ENCODE measurements around the gene HEMK1. TPM values are rescaled to one million over a fixed set of nuclear protein-coding genes. Genes with fewer than 3 reads are reported as not detected.
A peak's percentile ranks its signal among the peaks of the same experiment; 100 is the strongest.

HEMK1 gene
- total RNA-seq, 4 donors from 2014 or later = 3.8 to 10.6 (median 8.4) TPM

GRCh38 chr3:50604628-50605588 lies 35.6 kb downstream of the HEMK1 start:
- 46% methylated on average over 13 of the region's 14 CpGs for WGBS
- Histone ChIP-seq H3K36me3 (peaks cover 19% of the 10 kb centered on the region), H3K9me3 (no peaks in the 10 kb centered on the region), H3K4me3 (no peak overlapping the region), H3K27ac (peak overlapping the region; percentile 97), H3K4me1 (peaks cover 99% of the 10 kb centered on the region), H3K27me3 (no peaks in the 10 kb centered on the region)
- TF ChIP-seq, protein P1, sequence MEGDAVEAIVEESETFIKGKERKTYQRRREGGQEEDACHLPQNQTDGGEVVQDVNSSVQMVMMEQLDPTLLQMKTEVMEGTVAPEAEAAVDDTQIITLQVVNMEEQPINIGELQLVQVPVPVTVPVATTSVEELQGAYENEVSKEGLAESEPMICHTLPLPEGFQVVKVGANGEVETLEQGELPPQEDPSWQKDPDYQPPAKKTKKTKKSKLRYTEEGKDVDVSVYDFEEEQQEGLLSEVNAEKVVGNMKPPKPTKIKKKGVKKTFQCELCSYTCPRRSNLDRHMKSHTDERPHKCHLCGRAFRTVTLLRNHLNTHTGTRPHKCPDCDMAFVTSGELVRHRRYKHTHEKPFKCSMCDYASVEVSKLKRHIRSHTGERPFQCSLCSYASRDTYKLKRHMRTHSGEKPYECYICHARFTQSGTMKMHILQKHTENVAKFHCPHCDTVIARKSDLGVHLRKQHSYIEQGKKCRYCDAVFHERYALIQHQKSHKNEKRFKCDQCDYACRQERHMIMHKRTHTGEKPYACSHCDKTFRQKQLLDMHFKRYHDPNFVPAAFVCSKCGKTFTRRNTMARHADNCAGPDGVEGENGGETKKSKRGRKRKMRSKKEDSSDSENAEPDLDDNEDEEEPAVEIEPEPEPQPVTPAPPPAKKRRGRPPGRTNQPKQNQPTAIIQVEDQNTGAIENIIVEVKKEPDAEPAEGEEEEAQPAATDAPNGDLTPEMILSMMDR (IDR thresholded peaks at IDR 0.05) = no peak
- TF ChIP-seq POLR2A (IDR thresholded peaks at IDR 0.05) (no peak), POLR2AphosphoS5 (IDR thresholded peaks at IDR 0.05) (no peak), EP300 (IDR thresholded peaks at IDR 0.05) (no peak)
- DNase-seq (ENCODE audit: low spot score in 2 of 2) = no peak

- Histone ChIP-seq H3K9me3 (no peaks in the 10 kb centered on the region), H3K27ac (peak overlapping the region; percentile 97), H3K36me3 (peaks cover 19% of the 10 kb centered on the region), H3K4me3 (no peak overlapping the region), H3K27me3 (no peaks in the 10 kb centered on the region), H3K4me1 (peaks cover 99% of the 10 kb centered on the region)
- WGBS = 61% methylated on average over 5 of the region's 5 CpGs
- DNase-seq (ENCODE audit: low spot score in 2 of 2) = no peak
- TF ChIP-seq EP300 (IDR thresholded peaks at IDR 0.05) = no peak
- TF ChIP-seq, protein P1 (IDR thresholded peaks at IDR 0.05) = no peak
- TF ChIP-seq POLR2A (IDR thresholded peaks at IDR 0.05) = no peak
- TF ChIP-seq POLR2AphosphoS5 (IDR thresholded peaks at IDR 0.05) = no peak
Measured at GRCh38 chr3:50605901-50606326, 36.6 kb downstream of the HEMK1 start.

DNA sequence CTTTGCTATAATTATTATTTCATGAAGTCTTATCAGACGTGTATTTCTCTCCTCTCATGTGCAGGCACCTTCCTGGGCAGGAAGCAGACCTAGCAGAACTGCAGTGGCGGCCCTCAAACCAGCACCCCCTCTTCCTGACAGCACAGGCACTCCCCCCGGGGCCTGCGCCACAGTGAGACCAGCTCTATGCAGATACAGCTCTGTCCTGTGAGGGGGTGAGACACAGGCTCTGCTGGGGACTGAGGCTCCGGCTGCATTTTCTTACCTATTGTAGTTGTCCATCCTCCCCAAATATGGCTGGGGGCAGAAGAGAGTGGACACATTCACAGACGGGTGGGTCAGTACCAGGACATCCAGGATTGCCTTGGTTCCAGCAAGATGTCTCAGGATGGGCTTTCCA lies 37.3 kb downstream of the HEMK1 start:
- Histone ChIP-seq H3K27me3 (no peaks in the 10 kb centered on the region), H3K27ac (peak overlapping the region; percentile 19), H3K36me3 (peaks cover 19% of the 10 kb centered on the region), H3K9me3 (no peaks in the 10 kb centered on the region), H3K4me3 (no peak overlapping the region), H3K4me1 (peaks cover 98% of the 10 kb centered on the region)
- TF ChIP-seq, protein P1 (IDR thresholded peaks at IDR 0.05) = no peak
- no peak for TF ChIP-seq EP300 (IDR thresholded peaks at IDR 0.05)
- no peak for TF ChIP-seq POLR2A (IDR thresholded peaks at IDR 0.05)
- no peak for TF ChIP-seq POLR2AphosphoS5 (IDR thresholded peaks at IDR 0.05)
- no peak for DNase-seq (ENCODE audit: low spot score in 2 of 2)
- 72% methylated on average over 6 of the region's 6 CpGs for WGBS

DNA sequence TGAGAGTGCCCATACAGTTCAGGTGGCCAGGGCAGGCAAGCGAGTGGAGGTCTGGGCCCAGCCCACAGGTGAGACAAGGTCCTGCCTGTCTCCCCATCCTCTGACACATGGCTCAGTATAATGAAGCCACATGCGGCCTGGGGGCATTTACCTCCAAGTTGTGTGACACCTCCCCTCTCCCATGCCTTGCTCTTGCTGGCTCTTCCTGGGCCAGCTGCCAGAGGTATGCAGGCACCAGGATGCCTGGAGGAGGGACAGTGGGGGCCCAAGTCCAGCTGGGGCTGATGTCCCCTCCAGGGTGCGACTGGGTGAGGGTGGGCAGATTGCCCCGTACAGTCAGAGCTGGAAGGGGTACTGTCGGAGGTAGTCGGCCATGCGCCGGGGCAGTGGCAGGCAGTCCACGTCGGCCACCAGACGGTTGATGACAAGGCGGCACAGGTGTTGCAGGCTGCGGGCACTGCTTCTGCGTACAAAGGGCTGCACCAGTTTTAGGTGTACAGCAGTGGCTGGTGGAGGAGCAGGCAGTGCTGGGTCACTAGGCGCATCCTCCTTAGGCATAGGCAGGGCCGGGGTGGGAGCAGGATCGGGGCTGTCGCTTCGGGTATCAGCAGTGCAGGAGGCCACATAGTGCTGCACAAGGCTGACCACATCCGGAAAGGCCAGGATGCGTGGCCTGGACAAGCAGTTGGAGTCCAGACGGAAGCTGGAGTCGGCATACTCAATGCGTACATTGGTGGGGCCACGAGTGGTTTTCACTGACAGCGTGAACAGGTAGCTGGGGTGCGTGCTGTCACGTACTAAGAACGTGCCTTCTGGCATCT lies 38.2 kb downstream of the HEMK1 start:
- WGBS = 78% methylated on average over 12 of the region's 29 CpGs

More for the DNA sequence above, 38.2 kb downstream of the HEMK1 start:
- TF ChIP-seq, protein P1 (IDR thresholded peaks at IDR 0.05) = no peak
- TF ChIP-seq POLR2A (IDR thresholded peaks at IDR 0.05) (no peak), POLR2AphosphoS5 (IDR thresholded peaks at IDR 0.05) (no peak), EP300 (IDR thresholded peaks at IDR 0.05) (no peak)
- H3K27ac ChIP-seq = no peak overlapping the region
- peaks cover 19% of the 10 kb centered on the region for H3K36me3 ChIP-seq
- peak overlapping the region; percentile 13 for H3K4me3 ChIP-seq
- no peak for DNase-seq (ENCODE audit: low spot score in 2 of 2)
- no peaks in the 10 kb centered on the region for H3K9me3 ChIP-seq
- H3K4me1 ChIP-seq = peaks cover 94% of the 10 kb centered on the region
- no peaks in the 10 kb centered on the region for H3K27me3 ChIP-seq

Data from suprapubic skin (tissue), 4 donors.